Measurements from ENCODE around the gene MAGI2.

MAGI2 gene

GRCh38 chr7:78191475-78192079 is 1261.9 kb downstream of the MAGI2 start:
- DNase-seq: no peak

GRCh38 chr7:78189762-78190161 is 1263.7 kb downstream of the MAGI2 start:
- no peak for DNase-seq

GRCh38 chr7:78185149-78185745 is 1268.2 kb downstream of the MAGI2 start:
- no peak for DNase-seq

GRCh38 chr7:78184299-78184698 is 1269.2 kb downstream of the MAGI2 start:
- no peak for DNase-seq

- DNase-seq: no peak
Measured at GRCh38 chr7:78179827-78180477, 1273.5 kb downstream of the MAGI2 start.

DNA sequence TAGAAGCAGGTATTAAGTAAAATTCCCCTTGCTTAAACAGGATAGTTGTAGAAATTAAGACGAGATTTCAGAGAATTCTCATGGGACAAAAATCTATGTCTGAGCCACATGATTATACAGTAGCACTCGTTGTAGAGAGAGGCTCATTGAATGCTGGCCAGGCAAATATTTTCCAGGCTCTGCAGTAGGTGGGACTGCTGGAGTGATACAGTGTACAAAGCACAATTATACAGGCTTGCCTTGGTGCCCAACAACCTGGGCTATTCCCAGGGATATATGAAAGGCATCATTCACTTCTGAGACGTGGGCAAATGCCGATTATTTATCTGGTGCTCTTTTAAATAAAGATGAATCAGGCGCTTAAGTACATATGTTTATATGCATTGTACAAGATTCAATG is 1274.3 kb downstream of the MAGI2 start:
- no peak for DNase-seq

GRCh38 chr7:78178319-78178718 is 1275.1 kb downstream of the MAGI2 start:
- DNase-seq: no peak

GRCh38 chr7:78176171-78176570 is 1277.3 kb downstream of the MAGI2 start:
- DNase-seq: no peak

DNA sequence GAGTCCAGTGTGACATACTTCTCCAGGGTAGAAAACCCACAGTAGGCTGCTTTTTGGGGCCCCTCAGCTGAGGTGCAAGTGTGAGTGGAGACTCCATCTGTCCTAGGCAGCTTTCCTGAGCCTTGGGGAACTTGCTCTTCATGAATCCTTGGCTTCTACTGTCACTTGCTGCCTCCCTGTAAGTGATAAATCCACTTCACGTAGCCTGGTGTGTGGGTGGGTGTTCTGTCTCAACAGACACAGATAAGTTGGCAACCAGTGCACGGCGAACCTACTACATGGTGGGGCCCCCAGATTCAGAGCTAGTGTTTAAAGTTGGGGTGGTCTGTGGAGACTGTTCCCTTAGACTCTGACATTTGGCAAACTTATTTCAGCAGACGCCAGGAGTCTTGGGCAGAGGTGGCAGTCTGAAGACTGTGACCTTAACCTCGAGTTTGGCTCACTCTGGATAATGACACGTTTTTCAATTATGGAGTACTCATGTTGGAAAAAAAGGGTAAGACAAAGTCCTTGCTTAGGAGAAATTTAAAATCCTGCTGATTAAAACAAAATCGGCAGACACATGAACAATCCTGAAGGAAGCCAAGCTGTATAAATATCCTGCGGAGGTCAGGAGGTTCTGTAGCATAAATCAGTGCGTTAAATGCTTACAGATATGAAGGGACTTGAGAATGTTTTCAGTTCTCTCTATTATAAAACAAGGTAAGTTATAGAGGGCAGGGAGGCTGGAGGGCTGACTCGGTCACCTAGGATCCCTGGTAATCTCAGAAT is 1278.0 kb downstream of the MAGI2 start:
- no peak for DNase-seq

DNA sequence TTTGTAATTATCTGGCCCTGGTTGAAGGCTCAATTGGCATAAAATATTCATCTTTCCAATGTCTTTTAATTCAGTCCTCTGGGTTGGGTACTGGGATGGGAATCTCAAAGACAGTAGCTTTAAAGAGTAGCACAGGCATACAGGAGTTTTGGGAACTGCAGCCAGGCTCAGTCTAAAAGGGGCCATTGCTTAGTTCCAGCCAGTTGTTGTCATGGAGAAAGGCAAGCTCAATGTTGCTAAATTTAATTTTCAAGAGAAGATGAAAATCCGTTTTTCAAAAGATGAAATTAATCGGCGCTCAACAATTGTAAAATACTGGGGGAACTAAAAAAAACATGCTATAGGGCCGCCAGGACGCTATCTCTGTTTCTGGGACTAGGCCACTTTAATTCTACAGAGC is 1279.8 kb downstream of the MAGI2 start:
- no peak for DNase-seq

- no peak for DNase-seq
Measured at GRCh38 chr7:78172933-78173591, 1280.4 kb downstream of the MAGI2 start.

DNA sequence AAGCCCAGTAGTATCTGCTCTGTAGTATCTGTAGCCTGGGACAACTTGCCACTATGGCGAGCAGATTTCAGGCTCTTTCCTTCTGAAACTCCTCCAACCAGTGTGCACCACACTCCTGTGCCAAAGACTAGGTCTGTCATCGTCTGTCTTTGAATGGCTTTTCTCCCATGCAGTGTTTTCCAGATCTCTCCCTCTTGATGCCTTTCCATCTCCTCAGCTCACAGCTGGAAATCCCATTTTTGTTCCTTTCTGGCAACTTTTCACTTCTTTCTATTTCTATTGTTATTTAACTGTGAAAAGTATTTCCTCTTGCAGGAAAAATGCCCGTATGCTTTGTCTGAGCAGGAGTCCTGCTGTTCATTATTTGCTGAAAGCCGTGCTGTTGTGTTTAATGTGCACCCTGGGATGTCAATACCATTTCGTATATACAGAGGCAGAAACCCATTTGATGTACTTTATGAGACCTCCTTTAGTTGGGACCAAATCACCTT is 1281.2 kb downstream of the MAGI2 start:
- DNase-seq: no peak

DNA sequence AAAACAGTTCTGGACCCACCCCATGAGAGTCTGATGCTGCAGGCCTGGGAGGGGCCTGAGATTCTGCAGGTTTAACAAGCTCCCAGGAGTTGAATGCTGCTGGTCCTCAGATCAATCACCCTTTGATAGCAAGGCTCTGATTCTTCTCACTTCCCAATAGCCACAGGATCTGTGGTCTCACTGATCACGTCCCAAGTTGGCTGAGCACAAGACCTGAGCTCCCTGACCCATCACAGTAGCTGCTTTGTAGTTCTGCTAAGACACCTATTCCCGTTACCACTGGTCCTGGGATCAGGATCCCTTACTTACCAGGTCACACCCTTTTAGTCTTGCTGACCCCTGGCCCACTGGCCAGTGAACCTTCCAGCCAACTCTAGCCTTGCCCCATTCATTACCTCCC is 1282.1 kb downstream of the MAGI2 start:
- DNase-seq: no peak

DNA sequence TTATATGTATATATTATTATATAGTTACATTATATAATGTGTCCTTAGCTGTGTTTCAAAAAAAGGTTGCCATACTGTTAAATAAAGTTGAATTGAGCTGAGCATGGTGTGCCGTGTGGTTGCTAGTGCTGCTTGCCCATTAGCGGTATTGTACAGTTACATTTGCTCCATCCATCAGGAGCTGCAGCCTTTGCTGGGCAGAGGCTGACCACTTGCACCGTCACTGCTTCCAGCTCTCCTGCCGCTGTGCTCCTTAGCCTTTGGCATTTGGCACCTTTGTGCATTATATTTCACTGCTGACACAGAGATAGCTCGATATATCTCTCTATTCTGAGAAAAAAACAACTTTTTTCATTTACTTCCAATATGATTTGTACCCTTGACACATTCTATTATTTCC is 1282.7 kb downstream of the MAGI2 start:
- no peak for DNase-seq

DNA sequence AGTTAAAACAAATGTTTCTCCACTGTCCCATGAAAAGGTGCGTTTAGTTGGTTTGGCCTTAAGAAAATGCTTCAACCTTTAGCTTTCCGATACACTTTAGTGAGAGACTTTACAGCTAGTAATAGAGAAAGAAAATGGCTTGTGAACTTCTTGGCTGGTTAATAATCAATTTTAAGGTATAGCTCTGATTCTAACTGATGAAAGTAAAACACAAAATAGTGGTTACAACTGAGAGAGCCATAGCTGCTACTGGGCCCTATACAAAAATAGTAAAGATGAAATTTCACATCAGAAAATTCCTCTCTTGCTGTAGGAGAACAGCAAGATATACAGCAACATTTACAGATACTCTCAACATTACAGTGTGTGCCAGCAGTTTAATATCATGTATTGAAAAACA is 1283.5 kb downstream of the MAGI2 start:
- no peak for DNase-seq

- no peak for DNase-seq
Measured at GRCh38 chr7:78168865-78169264, 1284.6 kb downstream of the MAGI2 start.

DNA sequence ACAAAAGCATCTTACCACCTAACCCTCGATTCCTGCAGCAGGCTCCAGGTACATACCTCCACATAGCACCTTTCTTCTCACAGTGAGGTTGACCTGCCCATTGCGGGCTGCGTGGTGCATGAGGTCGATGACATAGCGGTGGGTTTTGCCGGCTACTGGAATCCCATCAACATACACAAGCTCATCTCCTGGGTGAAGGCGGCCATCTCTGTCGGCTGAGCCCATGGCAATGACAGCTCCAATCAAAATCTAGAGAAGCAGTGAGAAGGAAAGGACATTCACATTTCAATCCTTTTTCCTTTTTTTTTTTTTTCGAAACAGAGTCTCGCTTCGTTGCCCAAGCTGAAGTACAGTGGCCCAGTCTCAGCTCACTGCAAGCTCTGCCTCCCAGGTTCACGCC is 1285.6 kb downstream of the MAGI2 start:
- DNase-seq: no peak

GRCh38 chr7:78165854-78166253 is 1287.6 kb downstream of the MAGI2 start:
- no peak for DNase-seq

DNA sequence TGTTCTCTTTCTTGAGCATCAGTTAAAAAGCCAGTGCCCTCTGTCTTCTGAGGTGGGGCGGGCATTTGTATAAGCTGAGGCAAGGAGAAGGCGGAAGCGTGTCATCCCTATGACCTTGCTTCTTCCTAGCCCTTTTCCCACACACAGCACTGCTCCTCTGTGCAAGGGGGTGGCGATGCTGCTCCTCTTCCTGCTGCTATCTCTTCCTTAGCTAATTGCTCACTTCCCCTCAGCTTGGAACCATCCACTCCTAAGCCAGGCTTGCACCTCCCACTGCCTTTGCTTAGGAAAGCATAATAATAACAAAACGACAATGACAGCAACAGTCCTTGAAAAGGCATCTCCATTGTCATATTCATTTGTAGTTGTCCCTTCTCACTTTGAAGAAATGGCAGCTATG is 1288.0 kb downstream of the MAGI2 start:
- DNase-seq: no peak

GRCh38 chr7:78164459-78164858 is 1289.0 kb downstream of the MAGI2 start:
- DNase-seq: no peak

DNA sequence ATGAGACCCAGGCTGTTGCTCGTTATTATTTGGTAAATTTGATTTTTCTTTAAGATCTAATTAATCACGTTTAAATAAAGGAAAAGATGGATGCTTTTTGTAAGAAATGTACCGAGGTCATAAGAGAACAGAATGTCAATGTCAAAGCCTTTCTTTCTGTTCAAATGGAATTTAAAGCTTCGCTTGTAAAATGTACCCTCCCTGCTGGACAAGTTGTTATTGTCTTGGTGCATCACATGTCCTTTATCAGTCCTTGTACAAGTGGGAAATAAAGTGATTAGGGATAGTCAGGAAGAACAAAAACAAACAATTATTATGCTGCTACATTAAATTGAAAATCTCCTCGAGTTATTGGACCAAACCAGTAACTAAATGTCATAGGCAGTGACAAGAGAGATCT is 1291.7 kb downstream of the MAGI2 start:
- DNase-seq: no peak

DNA sequence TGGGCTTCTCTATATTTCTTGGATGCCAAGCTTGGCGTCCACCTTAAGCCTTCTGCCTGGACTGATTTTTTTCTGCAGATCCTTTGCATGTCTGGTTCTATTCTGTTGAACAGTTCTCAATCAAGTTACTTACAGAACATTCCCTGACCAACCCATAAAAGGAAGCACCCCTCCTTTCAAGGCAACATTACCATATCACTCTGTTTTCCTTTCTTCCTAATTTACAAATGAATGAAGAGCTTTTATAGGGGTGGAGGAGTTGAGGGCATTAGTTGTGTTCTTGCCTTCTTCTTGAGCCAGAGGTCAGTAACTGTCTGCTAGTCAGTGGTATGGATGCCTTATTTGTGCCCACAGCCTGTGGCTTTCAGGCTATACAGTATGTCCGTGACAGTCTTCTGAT is 1293.9 kb downstream of the MAGI2 start:
- no peak for DNase-seq

GRCh38 chr7:78153285-78153684 is 1300.2 kb downstream of the MAGI2 start:
- DNase-seq: no peak
